22Rv1 (cell line): ENCODE results near the gene KPNA2.
"Not testable (repeated sequence)": the region's sequence is repeated elsewhere in the genome, so short reads cannot be mapped to it uniquely, and the experiment has no call there.

Experiments used
- CTCF ChIP-seq: fragments of 450-650 bp; IDR thresholded peaks from 2 replicates; pipeline ENCODE4 v1.5.1; 2017; ENCODE audit warnings: mild to moderate bottlenecking
- ZFX ChIP-seq: fragments of 450-650 bp; IDR thresholded peaks from 2 replicates; pipeline ENCODE4 v1.6.1; 2017; ENCODE audit warnings: antibody characterized with exemption, borderline replicate concordance

- TF ChIP-seq CTCF, ZFX: not testable (repeated sequence)
Observed at GRCh38 chr17:68077498-68077897, 42.0 kb downstream of the KPNA2 start.
